ENCODE measurements around the gene CASZ1.

CASZ1 gene

DNA sequence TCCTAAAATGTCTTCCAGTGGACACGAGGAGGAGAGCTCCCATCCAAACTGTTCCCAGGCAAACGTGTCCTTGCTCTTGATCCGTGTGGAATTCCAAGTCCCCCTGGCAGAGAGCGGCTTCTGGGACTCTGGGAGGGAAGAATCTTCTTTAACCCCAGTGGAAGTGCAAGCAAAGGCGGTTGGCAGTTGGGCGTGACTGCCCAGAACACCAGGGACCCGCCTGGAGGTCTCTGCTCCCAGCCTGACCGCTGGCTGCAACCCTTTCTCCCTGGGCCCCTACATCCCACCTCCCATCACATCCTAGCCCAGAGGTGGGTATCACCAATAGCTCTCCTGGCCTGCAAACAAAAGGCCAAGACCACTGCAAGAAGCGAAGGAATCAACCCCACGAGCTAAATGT is 17.8 kb downstream of the CASZ1 start:
- TF ChIP-seq ZFX (IDR thresholded peaks at IDR 0.05; ENCODE audit: borderline replicate concordance) = no peak
- TF ChIP-seq, protein P1, sequence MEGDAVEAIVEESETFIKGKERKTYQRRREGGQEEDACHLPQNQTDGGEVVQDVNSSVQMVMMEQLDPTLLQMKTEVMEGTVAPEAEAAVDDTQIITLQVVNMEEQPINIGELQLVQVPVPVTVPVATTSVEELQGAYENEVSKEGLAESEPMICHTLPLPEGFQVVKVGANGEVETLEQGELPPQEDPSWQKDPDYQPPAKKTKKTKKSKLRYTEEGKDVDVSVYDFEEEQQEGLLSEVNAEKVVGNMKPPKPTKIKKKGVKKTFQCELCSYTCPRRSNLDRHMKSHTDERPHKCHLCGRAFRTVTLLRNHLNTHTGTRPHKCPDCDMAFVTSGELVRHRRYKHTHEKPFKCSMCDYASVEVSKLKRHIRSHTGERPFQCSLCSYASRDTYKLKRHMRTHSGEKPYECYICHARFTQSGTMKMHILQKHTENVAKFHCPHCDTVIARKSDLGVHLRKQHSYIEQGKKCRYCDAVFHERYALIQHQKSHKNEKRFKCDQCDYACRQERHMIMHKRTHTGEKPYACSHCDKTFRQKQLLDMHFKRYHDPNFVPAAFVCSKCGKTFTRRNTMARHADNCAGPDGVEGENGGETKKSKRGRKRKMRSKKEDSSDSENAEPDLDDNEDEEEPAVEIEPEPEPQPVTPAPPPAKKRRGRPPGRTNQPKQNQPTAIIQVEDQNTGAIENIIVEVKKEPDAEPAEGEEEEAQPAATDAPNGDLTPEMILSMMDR (IDR thresholded peaks at IDR 0.05) = no peak
- H3K27ac ChIP-seq = no peak overlapping the region

DNA sequence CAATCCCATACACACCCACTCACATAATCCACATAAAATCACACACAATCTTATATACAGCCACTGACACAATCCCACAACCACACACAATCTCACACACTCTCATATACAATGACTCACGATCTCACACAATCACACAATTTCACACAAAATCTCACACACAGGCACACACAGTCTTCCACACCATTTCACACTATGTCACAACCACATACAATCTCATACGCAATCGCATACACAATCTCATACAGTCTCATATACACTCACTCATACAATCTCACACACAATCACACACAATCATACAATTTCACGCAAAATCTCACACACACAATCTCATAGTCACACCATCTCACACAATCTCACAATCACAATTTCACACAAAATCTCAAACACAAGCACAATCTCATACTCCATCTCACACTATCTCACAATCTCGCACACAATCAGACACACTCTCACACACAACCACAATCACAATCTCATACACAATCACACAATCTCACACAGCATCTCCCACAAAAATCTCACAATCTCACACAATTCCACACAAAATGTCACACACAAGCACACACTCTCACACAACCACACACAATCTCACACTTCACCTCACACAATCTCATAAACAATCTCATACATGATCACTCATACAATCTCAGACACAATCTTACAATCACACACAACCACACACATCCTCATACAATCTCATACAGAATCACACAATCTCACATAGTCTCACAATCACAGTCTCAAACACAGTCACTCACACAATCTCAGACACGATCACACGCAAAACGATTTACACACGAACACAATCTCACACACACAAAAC is 18.5 kb downstream of the CASZ1 start:
- no peak overlapping the region for H3K27ac ChIP-seq
- TF ChIP-seq, protein P1 (IDR thresholded peaks at IDR 0.05) = no peak
- TF ChIP-seq ZFX (IDR thresholded peaks at IDR 0.05; ENCODE audit: borderline replicate concordance) = no peak

DNA sequence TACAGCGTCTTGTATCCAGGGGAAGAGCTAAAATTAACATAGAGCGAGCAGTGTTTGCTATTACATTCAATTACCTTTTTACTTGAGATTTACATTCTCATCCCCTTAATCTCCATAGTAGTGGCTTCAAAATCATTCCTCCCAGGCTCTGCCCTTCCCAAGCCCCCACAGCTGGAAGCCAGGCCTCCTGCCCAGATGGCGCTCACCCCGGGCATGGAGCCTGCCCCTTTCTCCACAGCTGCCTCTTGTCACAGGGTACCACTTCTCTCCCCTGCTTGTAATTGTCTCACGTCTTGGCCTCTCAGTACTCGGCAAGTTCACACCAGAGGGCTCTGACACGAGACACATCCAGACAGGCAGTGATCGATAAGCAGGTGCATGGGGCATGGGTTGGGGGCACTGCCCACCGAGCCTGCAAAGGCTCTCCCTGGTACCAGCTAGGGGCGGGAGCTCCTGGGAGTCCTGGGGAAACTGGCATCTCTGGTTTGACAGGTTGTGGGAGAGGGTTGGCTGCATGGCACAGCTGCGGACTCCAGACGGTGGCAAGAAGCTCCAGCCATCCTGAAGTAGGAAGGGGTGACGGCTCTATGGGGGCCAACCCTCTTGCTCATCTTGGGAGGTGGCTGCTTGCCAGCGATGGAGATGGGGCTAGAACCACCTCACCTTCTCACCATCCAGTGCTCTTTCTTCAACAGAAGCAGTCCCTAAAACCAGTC is 20.1 kb downstream of the CASZ1 start:
- TF ChIP-seq, protein P1 (IDR thresholded peaks at IDR 0.05) = no peak
- TF ChIP-seq ZFX (IDR thresholded peaks at IDR 0.05; ENCODE audit: borderline replicate concordance) = no peak
- peak overlapping the region; percentile 23; the same call in 1 of the 2 replicates for H3K27ac ChIP-seq

DNA sequence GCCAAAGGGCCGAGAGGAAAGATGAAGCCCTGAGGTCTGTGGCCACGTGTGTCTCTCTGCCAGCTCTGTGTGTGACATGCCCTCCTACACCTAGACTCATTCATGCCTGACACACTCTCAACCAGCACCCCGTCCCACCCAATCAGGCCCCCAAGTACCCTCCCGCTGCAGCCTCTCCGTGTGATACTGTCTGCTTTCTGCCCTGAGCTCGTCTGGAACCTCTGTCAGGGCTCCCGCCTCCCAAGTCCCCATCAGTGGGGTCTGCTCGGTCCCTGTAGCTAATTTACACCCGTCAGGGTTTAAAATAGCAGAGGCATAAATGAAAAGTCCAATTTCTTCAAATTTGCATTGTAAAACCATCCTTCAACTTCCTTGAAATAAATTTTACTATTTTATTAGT is 20.7 kb downstream of the CASZ1 start:
- H3K27ac ChIP-seq = 0 out of 2 replicates have a peak overlapping the region, but pooled peaks have one; percentile 23
- TF ChIP-seq ZFX (IDR thresholded peaks at IDR 0.05; ENCODE audit: borderline replicate concordance) = no peak
- TF ChIP-seq, protein P1 (IDR thresholded peaks at IDR 0.05) = no peak

DNA sequence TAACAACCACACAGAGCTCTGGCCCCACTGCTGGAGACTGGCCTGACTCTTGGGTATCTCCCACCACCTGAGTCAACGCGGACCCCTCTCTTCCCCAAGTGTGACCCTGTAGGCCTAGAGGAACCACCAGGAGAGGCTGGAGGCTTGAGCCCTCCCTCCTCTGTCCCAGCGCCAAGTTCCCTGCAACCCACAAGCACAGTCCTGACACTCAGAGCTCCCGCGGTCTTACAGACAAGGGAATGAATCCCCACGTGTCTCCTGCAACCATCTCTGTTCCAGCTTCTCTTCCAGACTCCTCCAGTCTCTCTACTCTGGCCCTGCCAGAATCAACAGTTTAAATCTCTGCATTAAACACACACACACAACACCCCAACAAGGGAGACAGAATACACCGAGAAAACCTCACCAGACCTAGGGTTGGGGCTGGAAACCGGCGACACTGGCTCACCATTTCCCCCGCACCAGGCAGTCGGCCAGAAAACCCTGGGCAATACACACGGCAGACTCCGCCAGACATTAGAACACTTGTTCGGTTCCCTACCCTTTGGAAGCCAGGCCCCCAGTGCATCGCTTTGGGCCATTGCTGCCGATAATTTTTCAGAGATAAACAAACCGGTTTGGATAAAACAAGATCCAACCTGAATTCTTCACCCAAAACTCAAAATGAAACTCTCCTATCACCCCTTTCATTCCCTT is 21.7 kb downstream of the CASZ1 start:
- H3K27ac ChIP-seq = peak overlapping the region; percentile 17; the same call in 1 of the 2 replicates
- TF ChIP-seq, protein P1 (IDR thresholded peaks at IDR 0.05) = no peak
- no peak for TF ChIP-seq ZFX (IDR thresholded peaks at IDR 0.05; ENCODE audit: borderline replicate concordance)

DNA sequence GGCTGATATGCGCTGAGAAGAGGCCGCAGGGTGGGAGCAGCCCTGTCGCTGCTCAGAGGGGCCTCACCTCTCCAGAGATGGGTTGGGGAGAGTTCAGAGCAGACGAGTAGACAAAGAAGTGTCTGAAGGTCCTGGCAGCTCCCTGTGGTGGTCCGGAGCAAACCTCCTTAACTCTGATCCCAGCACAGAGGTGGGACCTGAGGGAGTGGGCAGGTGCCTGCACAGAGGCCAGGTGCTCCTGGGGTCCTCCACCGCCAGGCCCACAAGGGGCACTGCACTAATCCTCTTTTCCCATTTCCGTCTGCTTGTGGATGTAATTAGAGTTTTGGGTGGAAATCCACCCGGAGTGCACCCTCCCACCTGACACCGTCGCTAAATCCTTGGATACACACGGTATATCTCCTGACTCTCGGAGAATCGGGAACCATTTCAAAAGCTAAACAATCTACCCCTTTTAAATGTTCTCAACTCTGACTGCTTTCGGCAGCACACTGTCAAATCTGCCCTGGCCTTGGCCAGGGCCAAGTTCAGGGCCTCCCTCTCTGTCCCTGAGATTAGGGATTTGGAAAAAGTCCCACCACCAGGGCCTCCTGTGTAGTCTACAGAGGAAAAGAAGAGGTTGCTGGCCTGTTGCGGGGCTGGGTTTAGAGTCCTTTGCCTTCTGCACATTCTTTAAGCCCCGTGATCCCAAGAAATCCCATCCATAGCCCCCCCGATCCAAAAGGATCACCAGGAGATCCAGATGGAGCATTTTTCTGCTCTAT is 22.4 kb downstream of the CASZ1 start:
- TF ChIP-seq, protein P1 (IDR thresholded peaks at IDR 0.05) = no peak
- no peak for TF ChIP-seq ZFX (IDR thresholded peaks at IDR 0.05; ENCODE audit: borderline replicate concordance)
- H3K27ac ChIP-seq = peak overlapping the region; percentile 17; the same call in 1 of the 2 replicates
